Caki2 (cell line): ENCODE measurements around the gene PARP11. TPM values are rescaled to one million over a fixed set of nuclear protein-coding genes. Genes with fewer than 3 reads are reported as not detected.

Experiments
- DNase-seq: peaks from one replicate; pipeline ENCODE4 v3.0.0-alpha.2; 2015; ENCODE audit warnings: low read depth
- in situ Hi-C: cut with HindIII; loops from 2 replicates; pipeline ENCODE4 v1.10.0; 2016; ENCODE audit warnings: low sequenced_read_pairs, low pct_unique_long_range_greater_than_20kb, mixed read lengths
- total RNA-seq: library from RNA; depleted of rRNA; stranded (reverse); fragments of >200 nt; shearing (Covaris generic); gene quantifications from 2 replicates; pipeline ENCODE4 v1.2.3, GENCODE V29; 2014; ENCODE audit warnings: low replicate concordance; rRNA removed

Gene PARP11
- total RNA-seq, 1 experiment from 2014 or later: 13.1 TPM

DNA sequence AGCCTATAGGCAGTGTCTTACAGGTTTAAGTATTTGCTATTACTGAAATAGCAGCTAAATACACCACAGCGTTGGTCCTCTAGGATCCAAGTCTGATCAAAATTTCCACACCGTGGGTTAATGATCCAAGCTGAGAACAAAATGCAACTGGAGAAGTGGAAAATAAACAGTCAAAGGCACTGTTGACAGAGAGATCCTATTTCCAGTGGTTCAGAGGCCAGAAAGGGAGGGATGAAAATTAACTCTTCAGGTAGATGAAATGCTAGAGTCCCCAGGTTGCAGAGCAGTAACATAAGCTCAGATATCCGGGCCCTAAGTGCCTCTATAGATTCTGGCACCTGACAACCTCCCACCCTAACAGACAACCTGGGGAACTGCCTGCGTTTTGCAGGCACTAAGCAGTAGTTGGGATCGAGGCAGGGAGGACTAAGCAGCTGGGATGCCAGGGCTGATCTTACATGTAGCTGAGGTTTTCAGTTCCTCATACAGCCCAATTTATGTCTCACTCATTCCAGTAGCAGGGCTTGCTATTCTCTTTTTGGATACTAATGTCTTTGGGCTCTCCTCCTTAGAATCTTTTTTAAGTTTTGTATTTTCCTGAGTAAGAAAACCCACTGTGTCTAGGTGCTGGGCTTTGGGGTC is 77.6 kb downstream of the PARP11 start:
- in situ Hi-C loops: no loop called here
- no peak for DNase-seq

DNA sequence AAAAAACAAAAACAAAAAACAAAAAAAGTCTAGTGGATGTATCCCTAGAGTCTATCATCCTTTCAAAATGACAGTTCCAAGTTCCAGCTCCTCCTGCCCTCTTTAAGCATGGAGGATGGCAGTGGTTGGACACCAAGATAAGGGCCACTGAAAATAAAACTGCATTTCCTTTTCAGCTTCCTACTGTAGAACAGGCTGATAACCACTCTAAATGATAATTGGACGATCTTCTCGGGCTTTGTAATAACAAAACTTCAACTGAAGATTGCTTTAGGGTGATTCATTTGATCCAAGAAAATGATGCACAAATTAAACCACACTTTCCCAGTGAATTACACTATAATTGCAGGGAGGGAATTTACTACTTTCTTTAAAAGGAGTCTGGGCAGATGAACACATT is 78.1 kb downstream of the PARP11 start:
- in situ Hi-C loops: no loop called here
- no peak for DNase-seq

DNA sequence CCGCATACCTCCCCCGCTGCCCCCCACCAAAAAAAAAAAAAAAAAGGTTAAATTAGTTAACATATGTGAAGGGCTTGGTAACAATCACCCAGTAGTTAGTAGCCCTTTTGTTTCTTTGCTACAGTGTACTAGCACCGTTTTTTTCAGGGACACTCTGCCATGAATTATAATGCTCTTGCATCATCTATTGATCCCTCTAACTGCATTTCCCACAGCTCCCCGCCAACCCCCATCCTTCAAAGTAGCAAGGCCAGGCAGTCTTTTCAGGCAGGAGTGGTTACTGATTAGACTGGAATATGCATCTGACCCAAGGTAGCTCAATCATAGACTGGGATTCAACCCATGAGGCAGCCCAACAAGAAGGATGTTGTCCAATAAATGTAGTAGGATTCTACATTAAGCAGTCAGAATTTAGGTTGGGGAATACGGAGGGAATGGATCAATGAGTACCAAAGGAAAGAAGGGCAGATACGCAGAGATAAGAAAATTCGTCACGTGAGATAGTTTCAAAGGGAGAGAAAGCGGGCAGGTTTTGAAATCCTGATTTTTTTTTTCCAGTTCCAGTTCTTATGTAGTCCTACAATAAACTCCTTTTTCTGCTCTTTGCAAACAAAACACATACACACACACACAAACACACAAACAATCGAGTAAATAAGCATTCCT is 80.4 kb downstream of the PARP11 start:
- no peak for DNase-seq
- in situ Hi-C loops: no loop called here

DNA sequence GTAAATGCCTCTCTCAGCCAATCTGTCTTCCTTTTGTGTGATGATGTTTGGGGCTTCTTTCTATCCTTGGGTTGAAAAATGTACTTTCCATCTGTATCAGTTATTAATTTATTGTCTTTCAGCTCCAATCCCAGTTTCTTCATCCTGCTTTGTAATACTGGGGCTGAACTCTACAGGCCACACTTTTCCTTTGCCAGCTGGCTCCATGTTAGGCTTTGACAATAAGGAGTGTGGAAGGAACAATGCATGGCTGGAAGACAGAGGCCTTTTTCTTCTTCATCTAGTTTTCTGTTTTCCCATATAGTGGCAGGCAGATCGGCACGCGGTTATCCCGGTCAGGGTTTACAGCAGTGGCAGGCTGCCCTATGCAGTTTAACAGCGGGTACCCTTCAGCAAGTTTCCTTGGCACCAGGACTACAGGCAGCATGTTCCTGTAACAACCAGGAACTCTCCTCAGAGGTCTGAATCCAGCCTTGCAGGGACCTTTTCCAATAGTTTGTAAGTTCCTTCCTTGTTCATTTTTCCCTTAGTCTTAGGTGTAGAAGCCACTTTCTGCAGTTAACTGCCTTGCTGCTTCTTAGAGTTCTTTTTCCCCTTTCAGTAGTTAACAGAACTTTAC is 81.8 kb downstream of the PARP11 start:
- no peak for DNase-seq
- in situ Hi-C loops: no loop called here

DNA sequence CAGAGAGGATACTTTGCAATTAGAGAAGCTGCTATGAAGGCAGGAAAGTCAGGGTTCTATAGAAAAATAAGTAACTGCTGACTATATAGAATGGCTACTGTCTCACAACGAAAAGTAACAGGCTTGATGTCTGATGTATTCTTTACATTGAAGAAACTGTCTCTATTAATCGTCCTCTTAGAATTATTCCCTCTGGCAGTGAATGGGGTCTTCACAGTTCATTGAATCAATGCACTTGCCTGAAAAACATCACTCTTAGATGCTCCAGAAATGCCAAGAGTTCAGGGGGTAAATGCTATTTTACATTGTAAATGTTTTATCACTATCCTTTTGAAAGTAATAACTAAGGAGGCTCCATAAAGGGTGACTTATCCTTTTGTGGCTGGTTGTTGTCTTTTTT is 82.6 kb downstream of the PARP11 start:
- in situ Hi-C loops: no loop called here
- DNase-seq: no peak

DNA sequence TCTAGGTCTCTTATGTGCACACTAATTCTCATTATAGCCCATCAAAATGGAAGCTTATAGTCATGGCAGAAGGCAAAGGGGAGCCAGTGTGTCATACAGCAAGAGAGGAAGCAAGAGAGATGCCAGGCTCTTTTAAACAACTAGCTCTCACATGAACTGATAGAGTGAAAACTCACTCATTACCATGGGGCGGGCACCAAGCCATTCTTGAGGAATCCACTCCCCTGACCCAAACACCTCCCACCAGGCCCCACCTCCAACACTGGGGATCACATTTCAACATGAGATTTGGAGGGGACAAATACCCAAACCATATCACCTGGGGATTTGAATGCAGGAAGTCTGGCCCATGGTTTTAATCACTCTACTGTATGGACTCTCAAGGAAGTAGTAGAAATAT is 83.4 kb downstream of the PARP11 start:
- no peak for DNase-seq
- in situ Hi-C loops: no loop called here

DNA sequence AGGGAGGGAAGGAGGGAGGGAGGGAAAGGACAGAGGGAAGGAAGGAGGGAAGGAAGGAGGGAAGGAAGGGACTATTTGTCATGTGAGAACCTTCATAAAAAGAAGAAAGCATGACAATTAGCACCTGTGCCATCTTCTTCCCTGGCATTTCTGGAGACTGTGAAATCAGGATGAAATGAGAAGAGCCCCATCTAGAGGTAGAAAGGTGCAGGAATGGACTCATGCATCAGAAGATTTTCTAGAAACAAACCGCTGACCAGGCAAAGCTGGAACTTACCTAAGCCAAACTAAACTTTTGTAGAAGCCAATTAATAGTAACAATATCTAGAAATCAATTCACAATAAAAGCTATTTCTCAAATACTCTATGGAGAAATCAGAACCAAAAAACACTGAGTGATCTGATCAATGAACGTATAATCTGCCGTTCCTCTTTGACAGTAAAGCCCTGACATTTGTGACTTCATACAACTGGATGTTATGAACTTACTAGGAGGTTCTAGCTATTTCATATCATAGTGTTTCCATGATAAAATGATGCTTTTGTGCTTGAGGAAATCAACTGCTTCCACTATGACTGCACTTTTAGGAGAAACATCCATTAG is 95.9 kb downstream of the PARP11 start:
- peak; percentile 20 for DNase-seq
- in situ Hi-C loops: no loop called here

DNA sequence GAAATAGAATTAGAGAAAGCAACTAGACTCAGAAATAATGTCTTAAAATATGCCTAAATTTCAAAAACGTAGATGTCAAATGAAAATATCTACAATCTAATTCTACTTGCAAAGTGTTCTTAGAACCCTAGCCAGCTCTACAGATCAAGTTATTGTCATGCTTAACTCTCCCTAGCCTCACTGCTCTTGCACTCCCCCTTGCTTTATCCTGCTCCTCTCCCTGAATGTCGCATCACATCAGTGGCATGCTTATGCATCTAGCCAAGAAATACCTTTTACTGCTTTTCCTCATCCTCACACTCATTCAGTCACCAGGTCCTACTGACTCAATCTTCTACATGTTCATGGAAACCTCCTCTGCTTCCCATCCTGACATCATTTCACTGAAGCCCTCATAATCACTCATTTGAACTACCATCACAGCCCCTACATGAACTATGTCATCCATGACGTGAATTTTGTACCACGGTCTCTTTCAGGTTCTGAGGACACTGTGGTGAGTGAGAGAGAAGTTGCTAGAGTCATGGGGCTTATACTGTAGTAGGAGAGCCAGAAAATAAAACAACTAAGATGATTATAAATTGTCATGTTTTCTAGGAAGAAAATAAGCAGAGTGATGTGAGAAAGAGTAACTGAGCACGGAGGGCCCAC is 97.7 kb downstream of the PARP11 start:
- DNase-seq: no peak
- in situ Hi-C loops: no loop called here

DNA sequence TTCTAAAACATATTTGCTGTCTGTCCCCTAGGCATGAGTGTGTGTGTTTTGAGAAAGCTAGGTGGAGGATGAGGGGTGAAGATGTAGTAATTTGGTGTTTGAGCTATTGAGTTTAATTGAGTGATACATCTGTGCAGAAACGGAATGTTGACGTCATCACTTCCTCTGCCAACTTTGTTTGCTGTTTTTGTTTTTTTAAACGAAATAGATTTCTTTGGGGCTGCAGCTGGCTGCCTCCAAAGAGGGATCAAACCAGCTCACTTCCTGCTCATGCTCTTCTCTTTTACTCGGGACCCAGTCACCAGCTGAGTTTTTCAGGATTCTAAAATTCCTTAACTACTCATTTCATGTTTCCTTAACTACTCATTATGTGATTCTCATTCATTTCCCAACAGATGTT is 100.8 kb downstream of the PARP11 start:
- DNase-seq: no peak
- in situ Hi-C loops: no loop called here

DNA sequence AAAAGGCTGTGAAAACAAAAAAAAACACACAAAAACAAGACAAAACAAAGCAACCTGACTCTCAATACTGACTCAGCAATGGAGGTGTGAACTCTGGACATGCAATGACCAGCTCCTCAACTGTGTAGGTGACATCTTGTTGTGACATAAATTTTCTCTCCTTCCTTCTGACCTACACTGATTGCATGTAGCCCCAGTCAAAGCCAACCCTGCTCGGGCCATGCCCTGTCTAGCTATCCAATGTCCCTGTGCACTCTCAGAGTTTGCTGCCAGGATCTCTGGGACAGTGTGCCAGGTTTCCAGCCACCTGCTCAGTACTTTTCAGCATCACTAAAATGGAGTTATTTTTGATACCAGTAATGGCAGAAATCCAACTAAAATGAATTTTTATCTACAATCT is 101.3 kb downstream of the PARP11 start:
- DNase-seq: no peak
- in situ Hi-C loops: no loop called here

DNA sequence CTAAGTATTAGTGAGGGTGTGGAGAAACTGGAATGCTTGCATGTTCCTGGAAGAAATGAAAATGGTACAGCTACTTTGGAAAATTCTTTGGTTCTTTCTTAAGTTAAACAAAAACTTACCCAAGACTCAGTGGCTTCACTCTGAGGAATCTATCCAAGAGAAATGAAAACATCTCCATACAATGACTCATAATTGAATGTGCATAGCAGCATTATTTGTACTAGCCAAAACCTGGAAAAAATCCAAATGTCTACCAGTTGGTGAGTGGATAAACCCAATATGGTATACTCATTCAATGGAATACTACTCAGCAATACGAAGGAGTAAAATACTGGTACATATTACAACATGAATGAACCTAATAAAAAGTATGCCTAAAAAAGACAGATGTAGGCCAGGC is 102.3 kb downstream of the PARP11 start:
- peak; percentile 9 for DNase-seq
- in situ Hi-C loops: no loop called here

DNA sequence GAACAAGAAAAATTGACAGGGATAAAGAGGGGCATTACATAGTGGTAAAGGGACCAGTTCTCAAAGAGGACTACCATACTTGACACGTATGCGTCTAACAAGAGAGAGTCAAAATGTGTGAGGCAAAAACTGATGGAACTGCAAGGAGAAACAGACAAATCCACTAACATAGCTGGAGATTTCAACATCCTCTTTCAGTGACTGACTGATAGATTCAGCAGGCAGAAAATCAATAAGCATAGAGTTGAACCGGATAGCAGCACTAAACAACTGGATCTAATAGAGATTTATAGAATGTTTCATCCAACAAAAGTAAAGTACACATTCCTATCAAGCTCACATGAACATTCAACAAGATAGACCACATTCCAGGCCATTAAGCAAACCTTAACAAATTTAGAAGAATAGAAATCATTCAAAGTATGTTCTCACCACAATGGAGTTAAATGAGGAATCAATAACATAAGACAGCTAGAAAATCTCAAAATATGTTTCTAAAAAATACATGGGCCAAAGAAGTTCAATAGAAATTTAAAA is 104.2 kb downstream of the PARP11 start:
- in situ Hi-C loops: no loop called here
- no peak for DNase-seq

DNA sequence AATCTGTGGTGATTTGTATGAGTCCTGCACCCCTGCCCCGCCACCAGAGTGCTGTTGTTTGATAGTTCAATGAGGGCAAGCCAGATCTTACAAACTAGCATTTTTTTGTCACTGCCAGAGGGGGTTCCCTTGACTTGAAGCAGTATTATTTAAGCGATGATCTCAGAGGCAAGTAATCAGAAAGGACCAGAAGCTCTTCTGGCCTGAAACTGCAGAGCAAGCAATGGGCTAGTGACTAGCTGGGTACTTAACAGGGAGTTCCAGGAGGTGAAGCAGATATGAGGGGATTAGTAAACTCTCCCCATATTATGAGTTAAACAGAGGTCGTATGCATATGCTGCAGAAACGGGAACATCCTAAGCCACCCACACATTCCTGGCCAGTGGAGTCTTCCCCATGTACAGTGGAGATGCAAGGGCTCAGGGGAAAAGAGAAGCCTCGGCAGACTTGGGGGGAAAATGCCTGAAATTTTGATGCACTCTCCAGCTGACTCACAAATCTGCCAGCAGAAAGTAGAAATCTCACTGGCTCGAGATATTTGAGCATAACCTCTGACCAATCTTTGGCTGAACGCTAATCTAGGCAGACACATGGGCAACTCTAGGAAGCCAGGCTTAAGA is 112.0 kb downstream of the PARP11 start:
- in situ Hi-C loops: no loop called here
- no peak for DNase-seq

DNA sequence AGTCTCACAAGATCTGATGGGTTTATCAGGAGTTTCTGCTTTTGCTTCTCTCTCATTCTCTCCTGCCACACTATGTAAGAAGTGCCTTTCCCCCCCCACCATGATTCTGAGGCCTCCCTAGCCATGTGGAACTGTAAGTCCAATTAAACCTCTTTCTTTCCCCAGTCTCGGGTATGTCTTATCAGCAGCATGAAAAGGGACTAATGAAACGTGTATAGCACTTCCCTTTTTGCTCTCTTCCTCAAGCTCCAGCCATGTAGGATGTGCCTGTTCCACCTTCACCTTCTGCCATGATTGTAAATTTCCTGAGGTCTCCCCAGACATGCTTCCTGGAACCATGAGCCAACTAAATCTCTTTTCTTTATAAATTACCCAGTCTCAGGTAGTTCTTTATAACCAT is 113.3 kb downstream of the PARP11 start:
- in situ Hi-C loops: no loop called here
- DNase-seq: no peak

Other genes with a start within 250 kb of the PARP11 start
- 0.27 TPM in 1 of 2 replicates, not detected in the other for gene CRACR2A, start 120.3 kb downstream of the PARP11 start, total RNA-seq